ENCODE measurements around the gene PRLH.

PRLH gene

GRCh38 chr2:237565974-237566373, 400 bp upstream of the PRLH start:
- DNase-seq (ENCODE audit: low read depth), result no peak

DNA sequence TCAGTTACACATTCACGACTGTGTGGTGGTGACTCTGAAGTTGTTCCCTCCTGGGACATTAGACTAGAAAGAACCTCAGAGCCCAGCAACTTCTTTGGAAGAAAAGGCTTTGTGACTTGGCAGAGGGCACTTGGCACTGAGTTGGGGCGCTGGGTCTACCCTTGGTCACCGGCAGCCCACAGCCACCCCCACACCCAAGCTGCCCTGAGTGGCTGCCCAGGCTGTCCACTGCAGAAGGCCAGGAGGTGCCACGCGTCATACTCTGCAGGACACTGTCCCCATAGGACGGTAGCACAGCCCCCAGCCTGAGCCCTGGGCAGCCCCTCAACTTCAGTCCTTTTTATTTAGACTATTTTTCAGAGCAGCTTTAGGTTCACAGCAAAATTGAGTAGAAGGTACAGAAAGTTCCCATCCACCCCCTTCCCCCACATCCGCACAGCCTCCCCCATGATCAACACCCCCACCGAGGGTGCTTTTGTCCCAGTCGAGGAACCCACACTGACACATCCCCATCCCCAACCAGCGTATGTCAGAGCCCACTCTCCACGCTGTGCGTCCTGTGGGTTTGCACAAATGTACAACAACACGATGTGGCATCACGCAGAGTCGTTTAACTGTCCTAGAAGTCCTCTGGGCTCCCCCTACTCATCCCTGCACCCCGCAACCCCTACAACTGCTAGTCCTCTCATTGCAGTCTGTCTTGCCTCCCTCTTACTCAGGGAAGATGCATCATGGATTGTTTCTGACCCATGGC, 1.1 kb downstream of the PRLH start:
- DNase-seq (ENCODE audit: low read depth), result no peak

- no peak for DNase-seq (ENCODE audit: low read depth)
These were observed 1.8 kb downstream of the PRLH start for GRCh38 chr2:237568121-237568660.

DNA sequence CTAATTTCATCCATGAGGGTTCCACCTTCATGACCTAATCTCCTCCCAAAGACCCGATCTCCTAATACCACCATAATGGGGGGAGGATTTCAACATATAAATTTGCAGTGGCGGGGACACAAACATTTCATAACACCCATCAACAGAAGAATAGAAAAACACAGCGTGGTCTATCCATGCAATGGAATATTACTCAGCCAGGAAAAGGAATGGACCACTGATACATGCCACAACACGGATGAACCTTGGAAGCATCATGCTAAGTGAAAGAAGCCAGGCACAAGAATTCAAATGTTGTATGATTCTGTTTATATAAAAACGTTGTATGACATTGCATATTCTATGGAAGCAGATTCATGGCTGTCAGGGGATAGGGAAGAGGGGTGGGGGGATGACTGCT, 2.7 kb downstream of the PRLH start:
- no peak for DNase-seq (ENCODE audit: low read depth)

- no peak for DNase-seq (ENCODE audit: low read depth)
These were observed 3.5 kb downstream of the PRLH start for GRCh38 chr2:237569896-237570295.

- DNase-seq (ENCODE audit: low read depth), result no peak
These were observed 4.5 kb downstream of the PRLH start for GRCh38 chr2:237570776-237571335.

DNA sequence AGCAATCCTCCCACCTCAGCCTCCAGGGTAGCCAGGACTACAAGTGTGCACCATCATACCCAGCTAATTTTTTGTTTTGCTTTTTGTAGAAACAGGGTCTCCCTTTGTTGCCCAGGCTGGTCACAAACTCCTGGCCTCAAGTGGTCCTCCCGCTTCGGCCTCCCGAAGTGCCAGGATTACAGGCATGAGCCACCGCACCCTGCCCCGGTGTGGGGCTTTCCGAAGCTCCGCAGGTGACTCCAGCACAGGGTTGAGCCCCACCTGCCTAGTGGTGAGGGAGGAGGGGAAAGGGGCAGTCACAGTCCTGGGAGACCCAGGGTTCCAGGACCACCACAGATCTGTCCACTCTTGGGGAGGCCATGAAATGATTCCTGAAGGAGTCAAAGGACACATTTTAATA, 5.2 kb downstream of the PRLH start:
- DNase-seq (ENCODE audit: low read depth), result no peak

DNA sequence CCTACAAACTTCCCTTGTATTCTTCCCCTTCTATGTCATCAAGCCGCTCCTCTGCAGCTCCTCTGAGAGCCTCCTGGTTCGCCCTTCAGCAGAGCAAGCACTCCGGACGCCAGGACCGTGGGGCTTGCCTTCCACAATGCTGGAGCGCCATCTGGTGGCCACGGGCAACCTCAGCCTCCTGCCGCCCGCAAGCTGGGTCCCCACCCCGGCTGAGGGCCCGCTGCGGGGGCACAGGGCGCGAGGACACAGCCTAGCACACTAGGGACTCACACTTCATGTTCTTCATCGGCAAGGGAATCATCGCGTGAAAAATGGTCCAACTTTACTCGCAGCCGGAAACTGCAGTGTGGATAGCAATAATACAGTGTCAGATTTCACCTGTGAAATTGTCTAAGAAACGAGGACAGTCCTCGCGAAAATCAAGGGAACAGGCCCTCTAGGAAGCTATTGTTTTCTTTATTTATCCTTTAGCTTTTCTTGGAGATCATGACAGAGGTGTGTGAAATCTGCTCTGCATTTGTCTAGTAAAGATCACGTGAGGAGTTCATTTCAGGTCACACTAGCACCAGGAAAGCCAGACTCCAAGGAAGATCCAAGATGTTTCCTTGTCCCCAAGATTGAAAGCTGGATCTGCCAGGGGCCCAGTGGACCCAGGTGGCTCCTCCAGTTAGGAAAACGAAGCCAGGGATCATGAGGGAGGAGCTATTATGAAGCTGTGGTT, 5.8 kb downstream of the PRLH start:
- peak; percentile 79 for DNase-seq (ENCODE audit: low read depth)

- DNase-seq (ENCODE audit: low read depth), result no peak
These were observed 6.3 kb downstream of the PRLH start for GRCh38 chr2:237572742-237573101.

DNA sequence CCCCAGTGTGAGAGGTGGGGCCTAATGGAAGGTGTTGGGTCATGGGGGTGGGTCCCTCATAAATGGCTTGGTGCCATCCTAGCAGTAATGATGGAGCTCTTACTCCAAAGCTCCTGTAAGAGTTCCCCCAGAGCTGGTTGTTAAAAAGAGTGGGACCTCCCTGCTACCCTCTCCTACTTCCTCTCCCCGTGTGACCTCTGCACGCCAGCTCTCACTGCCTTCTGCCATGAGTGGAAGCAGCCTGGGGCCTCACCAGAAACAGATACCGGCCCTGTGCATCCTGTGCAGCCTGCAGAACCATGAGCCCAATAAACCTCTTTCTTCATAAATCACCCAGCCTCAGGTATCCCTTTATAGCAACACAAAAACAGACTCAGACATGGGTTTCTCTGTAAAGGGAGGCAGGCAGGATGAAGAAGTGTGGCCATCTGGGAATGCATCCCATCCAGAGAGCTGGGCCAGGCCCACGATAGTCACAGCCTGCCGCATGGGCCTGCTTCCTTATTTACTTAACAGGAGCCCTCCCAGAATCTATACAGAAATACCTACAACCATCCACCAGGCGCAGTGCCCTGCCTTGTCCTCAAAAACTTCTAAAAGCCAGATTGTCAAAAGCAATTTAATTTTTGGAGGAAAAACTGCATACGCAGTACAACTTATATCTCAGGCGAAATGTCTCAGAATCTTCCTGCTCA, 7.5 kb downstream of the PRLH start:
- DNase-seq (ENCODE audit: low read depth), result no peak

GRCh38 chr2:237574467-237574866, 8.1 kb downstream of the PRLH start:
- no peak for DNase-seq (ENCODE audit: low read depth)

DNA sequence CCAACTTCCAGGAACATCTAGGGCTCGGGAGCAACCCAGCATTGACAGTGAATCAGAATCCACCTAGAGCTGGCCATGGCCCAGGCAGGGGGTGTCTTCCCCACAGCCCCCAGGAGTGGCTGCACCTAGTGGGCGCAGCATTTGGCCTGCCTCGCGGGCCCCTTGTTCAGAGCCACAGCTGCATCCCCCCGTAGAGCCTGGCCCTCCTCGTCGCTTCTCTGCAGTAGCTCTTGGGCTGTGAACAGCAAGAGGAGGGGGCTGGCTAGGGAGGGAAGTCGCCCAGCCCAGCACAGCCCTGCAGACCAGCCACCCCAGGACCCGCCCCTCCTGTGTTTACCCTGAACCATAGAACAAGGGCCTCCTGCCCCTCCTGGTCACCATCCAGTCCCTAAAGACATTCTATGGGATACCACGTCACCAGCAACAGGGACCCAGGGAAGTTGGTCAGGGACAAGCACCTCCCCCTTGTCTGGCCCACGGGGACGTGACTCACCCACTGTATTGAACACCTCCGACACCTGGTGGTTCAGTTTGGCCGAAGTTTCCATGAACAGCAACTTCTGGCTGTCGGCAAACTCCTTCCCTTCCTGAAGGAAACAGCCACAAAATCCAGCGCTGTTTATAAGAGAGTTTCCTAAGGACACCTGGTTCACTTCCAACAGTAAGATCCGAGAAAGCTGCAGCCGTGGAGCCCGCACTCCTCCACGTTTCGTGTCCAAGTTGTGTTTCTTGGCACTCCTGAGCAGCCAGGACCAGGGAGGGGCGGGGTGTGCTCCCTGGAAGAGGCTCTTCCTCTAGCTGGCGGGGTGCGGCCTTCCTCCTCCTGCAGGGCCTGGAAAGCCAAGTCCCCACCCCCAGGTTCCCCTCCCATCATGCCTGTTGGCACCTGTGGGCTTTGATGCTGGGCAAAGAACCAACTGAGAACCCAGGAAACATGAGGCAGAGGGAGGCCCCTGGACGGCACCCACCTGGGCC, 8.8 kb downstream of the PRLH start:
- DNase-seq (ENCODE audit: low read depth), result no peak

GRCh38 chr2:237575869-237576862, 9.8 kb downstream of the PRLH start:
- no peak for DNase-seq (ENCODE audit: low read depth)

GRCh38 chr2:237576974-237577373, 10.6 kb downstream of the PRLH start:
- DNase-seq (ENCODE audit: low read depth), result no peak

DNA sequence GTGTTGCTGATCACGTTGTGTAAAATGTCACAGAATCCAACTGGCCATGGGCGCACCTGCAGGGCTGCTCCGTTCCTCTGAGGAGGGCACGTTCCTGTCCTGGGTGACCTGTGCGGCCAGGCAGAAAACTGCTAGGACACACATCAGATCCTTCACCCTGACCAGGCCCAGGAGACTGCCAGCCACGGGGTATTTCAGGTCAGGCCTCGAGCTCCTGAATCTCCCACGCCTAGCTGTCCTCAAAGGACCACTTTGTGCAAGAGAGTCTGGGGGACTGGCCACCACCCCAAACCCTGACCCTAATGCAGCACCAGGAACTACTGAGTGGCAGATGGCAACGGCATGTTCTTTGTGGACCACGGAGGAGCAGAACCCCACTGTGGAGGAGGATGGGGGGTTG, 11.1 kb downstream of the PRLH start:
- no peak for DNase-seq (ENCODE audit: low read depth)

DNA sequence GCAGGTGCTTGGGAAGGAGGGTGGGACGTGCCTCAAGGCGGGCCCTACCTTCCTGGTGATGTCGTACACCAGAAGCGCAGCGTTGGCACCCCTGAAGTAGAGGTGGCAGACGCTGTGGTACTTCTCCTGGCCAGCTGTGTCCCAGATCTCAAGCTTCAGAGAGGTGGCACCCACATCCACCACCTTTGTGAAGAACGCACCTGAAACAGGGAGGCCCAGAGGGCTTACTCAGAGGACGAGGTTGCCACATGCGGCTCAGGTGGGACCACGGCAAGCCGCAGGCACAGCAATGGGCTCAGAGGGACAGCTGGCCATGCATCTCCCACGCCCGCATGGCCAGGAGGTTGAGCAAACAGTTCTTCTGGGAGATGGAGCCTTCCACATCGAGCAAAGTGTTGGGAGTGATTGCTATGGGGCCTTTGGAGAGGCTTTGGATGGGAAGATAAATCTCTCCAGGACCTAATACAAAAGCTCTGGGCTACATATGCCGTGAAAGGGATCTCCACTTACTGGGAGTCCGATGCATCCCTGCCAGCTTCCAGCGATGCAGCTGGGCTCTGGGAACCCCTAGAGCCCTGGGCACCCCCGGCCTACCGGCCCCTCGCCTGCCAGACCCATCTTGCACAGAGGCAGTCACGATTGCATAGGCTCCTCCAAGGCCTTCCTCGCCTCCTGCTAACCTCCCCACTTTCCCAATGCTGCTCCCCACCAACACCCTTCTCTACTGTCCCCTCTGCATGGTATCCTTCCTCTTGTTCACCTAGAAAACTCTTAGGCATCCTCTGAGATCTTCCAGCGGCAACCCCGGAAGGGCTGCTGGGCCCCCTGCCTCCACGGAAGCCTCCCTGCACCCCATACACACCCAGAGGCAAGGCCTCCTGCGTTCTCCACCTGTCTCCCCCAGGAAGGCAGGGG, 11.8 kb downstream of the PRLH start:
- DNase-seq (ENCODE audit: low read depth), result no peak

- DNase-seq (ENCODE audit: low read depth), result no peak
These were observed 15.0 kb downstream of the PRLH start for GRCh38 chr2:237581326-237581725.

DNA sequence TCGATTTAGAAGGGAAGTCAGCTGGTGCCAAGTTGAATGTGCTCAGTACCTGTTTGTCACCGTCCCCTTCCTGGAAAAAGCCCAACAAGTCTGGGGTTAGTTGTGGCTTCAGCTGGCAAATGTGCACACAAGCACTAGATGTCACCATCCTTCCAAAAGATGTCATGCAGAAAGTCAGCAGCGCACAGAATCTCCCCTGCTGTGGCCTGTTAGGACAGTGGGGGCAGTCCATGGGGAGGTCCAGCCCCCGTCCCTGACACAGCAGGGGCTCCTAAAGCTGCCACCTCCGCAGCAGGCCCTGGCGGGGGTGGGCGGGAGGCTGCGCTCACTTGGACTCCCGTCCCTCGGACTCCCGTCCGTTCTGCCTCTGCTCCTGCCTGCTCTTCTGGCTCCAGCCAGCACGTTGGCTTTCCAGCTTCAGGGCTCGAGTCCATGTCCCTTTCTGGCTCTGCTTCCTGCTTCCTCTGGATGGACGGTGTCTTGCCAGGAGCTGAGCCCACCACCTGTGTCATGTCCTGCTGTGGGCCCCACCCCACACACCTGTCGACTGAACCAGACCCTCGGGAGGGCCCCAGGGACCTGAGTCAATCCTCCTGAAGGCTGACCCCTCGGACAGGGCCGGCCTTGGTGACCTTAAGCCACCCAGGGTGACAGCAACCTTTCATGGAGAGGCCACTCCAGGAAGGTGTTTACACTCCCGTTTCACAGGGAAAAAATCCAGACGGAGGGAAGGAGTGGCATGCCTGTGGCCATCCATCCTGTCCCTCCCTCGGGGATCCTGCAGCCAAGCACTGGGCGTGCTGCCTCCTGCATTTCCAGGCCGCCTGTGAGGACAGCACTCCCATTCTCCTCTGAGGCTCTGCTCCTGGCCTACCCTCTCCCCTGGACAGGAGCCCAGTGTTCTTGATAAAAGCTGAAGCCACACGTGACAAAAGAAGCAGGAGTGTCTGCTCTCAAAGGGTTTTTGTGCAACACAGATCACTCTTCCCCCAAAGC, 15.7 kb downstream of the PRLH start:
- no peak for DNase-seq (ENCODE audit: low read depth)

All from activated gamma-delta T cell treated with anti-CD3 and anti-CD28 coated beads, Interleukin-2, amount 50 U/mL, for 16 hours (primary cell).